ENCODE measurements around the gene ULK4.

- no peak for TF ChIP-seq CTCF (IDR thresholded peaks at IDR 0.05; ENCODE audit: insufficient read depth, low read length, poor library complexity, severe bottlenecking)
- TF ChIP-seq EZH2phosphoT487 (conservative IDR thresholded peaks at IDR 0.05; ENCODE audit: low read length) = no peak
Observed at GRCh38 chr3:41467481-41467880, 494.4 kb downstream of the ULK4 start.

Measured in SU-DHL-6 (cell line).